K562 (cell line): ENCODE measurements around the gene DIAPH1. TPM values are rescaled to one million over a fixed set of nuclear protein-coding genes. Genes with fewer than 3 reads are reported as not detected.

ENCODE experiments used
- ATAC-seq: fragments of 200-7000 bp; cut with Tn5 transposase; 3 replicates; pipeline ENCODE4 v1.9.1; 2020; ENCODE audit warnings: moderate library complexity
- BruUV-seq: library from RNA; stranded (reverse); fragments of 400-500 nt; replicated peaks from 2 replicates; lab custom pipeline; 2021; lab: Mats Ljungman, UMichigan
- CTCF ChIA-PET: fragments of 300-600 bp; formaldehyde crosslinking; extraction: SDS; loops from one replicate; lab custom pipeline; 2021; ENCODE audit warnings: low intra/inter-chr PET ratio; lab: Yijun Ruan, JAX
- POLR2A ChIA-PET: fragments of 300-600, 350-650 bp; sonication (Branson Sonifier 250); formaldehyde crosslinking; extraction: SDS; loops from one replicate; lab custom pipeline; 2021; ENCODE audit warnings: antibody characterized with exemption, inconsistent platforms; lab: Yijun Ruan, JAX
- DNase-seq, 4 experiments: peaks; one replicate each; pipeline versions ENCODE4 v3.0.0 to v3.0.0-alpha.2; 2011 to 2018; ENCODE audit warnings: low spot score in 3 of 4, mixed read lengths in 3 of 4; ENCODE audit errors: extremely low read depth in 1 of 4
- FAIRE-seq: peaks from 2 replicates; lab custom pipeline; 2011; peaks lifted over from hg19 to GRCh38; lab: Jason Lieb, UNC
- H2AFZ ChIP-seq: 2 replicates; pipeline ENCODE4 v1.6.0; 2011; ENCODE audit warnings: low read depth, low read length, control low read depth, inconsistent platforms
- H3K27ac ChIP-seq: fragments of 200-600 bp; 3 replicates; pipeline ENCODE4 v1.8.0; 2011; ENCODE audit warnings: low read depth, mild to moderate bottlenecking, control low read depth, inconsistent platforms, low read length, moderate library complexity, mixed read lengths; ENCODE audit errors: extremely low read depth
- H3K27me3 ChIP-seq, 2 experiments: fragments of 300-600 bp in 1 of 2; 2 replicates in 1 of 2; 3 replicates in 1 of 2; pipeline versions ENCODE4 v1.6.0 to v1.8.0; 2011; ENCODE audit warnings: inconsistent platforms in 2 of 2, low read length in 2 of 2, mild to moderate bottlenecking in 1 of 2, mixed read lengths in 1 of 2, moderate library complexity in 1 of 2; ENCODE audit not compliant: control insufficient read depth in 2 of 2, insufficient read depth in 2 of 2
- H3K36me3 ChIP-seq: fragments of 300-600 bp; 3 replicates; pipeline ENCODE4 v1.8.0; 2011; ENCODE audit warnings: mild to moderate bottlenecking, low read length, inconsistent platforms; ENCODE audit not compliant: control insufficient read depth, insufficient read depth
- H3K4me1 ChIP-seq, 2 experiments: fragments of 200-600 bp in 1 of 2; replicated peaks in 1 of 2; 2 replicates in 1 of 2; 3 replicates in 1 of 2; pipeline versions ENCODE4 v1.5.1 to v1.8.0; 2011; ENCODE audit warnings: inconsistent platforms in 2 of 2, low read length in 2 of 2, mild to moderate bottlenecking in 1 of 2, mixed read lengths in 1 of 2, moderate library complexity in 1 of 2; ENCODE audit not compliant: control insufficient read depth in 2 of 2, insufficient read depth in 2 of 2
- H3K4me2 ChIP-seq: 2 replicates; pipeline ENCODE4 v1.6.1; 2011; ENCODE audit warnings: low read length, control low read depth, inconsistent platforms, mixed read lengths; ENCODE audit not compliant: insufficient read depth
- H3K4me3 ChIP-seq: fragments of 200-600 bp; sonication (generic), shearing (Covaris generic); 2 replicates; pipeline ENCODE4 v1.5.1; 2016; ENCODE audit warnings: control low read depth, inconsistent platforms
- H3K79me2 ChIP-seq: fragments of 200-600 bp; 3 replicates; pipeline ENCODE4 v1.8.0; 2011; ENCODE audit warnings: low read length, inconsistent platforms; ENCODE audit not compliant: control insufficient read depth, insufficient read depth
- H3K9ac ChIP-seq, 2 experiments: 2 replicates each; pipeline versions ENCODE4 v1.6.0 to v1.6.1; 2011; ENCODE audit warnings: low read depth in 2 of 2, low read length in 2 of 2, control low read depth in 1 of 2, inconsistent platforms in 1 of 2, mild to moderate bottlenecking in 1 of 2, mixed read lengths in 1 of 2; ENCODE audit not compliant: insufficient read depth in 1 of 2
- H3K9me1 ChIP-seq: one replicate; pipeline ENCODE4 v1.6.0; 2011; ENCODE audit warnings: inconsistent platforms, mild to moderate bottlenecking, low read length, moderate library complexity; ENCODE audit not compliant: control insufficient read depth, insufficient read depth
- H3K9me3 ChIP-seq: replicated peaks from 2 replicates; pipeline ENCODE4 v1.5.1; 2011; ENCODE audit warnings: low read depth, low read length, inconsistent platforms; ENCODE audit not compliant: control insufficient read depth, insufficient read depth
- H4K20me1 ChIP-seq: replicated peaks from 2 replicates; pipeline ENCODE4 v1.6.1; 2011; ENCODE audit warnings: low read length, inconsistent platforms, mixed read lengths; ENCODE audit not compliant: control insufficient read depth, insufficient read depth
- KAT7 ChIP-seq: sonication (generic); formaldehyde crosslinking; IDR thresholded peaks from 2 replicates; pipeline ENCODE4 v1.8.0; 2022; ENCODE audit warnings: missing genetic modification reagents, mild to moderate bottlenecking, borderline replicate concordance
- KLF10 ChIP-seq: fragments of 250-450 bp; sonication (Bioruptor Pico); IDR thresholded peaks from 2 replicates; pipeline ENCODE4 v1.6.1; 2021; ENCODE audit warnings: matching md5 sums
- NR2C1 ChIP-seq, 2 experiments: fragments of 450-650 bp; IDR thresholded peaks; 2 replicates each; pipeline ENCODE4 v1.6.1; 2017; ENCODE audit warnings: mild to moderate bottlenecking in 2 of 2, antibody characterized with exemption in 1 of 2, inconsistent platforms in 1 of 2, missing compliant biosample characterization in 1 of 2, missing genetic modification characterization in 1 of 2
- WGBS: fragments of 100-300 bp; shearing (Covaris generic); methylation state at CpG from one replicate; pipeline ENCODE4 v1.1.6; 2016; ENCODE audit warnings: low coverage, mixed read lengths; ENCODE audit not compliant: insufficient coverage; ENCODE audit errors: missing lambda C conversion rate; 5-methylcytosine and 5-hydroxymethylcytosine counted together
- in situ Hi-C: fragments of 300-500 bp; cut with MboI; formaldehyde crosslinking; loops from 4 replicates; pipeline ENCODE4 v1.15.0; 2018; ENCODE audit warnings: inconsistent platforms, mixed read lengths
- intact Hi-C: fragments of 100-400 bp; cut with micrococcal nuclease; formaldehyde crosslinking; loops from 2 replicates; pipeline ENCODE4 v1.14.2; 2022
- polyA plus RNA-seq, 8 experiments: library from polyadenylated mRNA; depleted of rRNA in 4 of 8; stranded (reverse) in 5 of 8; unstranded in 3 of 8; fragments of >200 nt; fragmentation: Nextera tagmentation in 2 of 8; fragmentation: Illumina TruSeq in 1 of 8; extraction: Ambion mirVana in 2 of 8; extraction: Trizol in 1 of 8; gene quantifications; 2 replicates each; pipeline versions ENCODE4 v1.2.1 to v1.2.3, GENCODE V29; 2011 to 2014; ENCODE audit warnings: inconsistent platforms in 1 of 8, missing spikeins in 1 of 8
- total RNA-seq, 7 experiments: library from RNA; depleted of rRNA in 6 of 7; stranded (reverse); fragments of >200 nt in 6 of 7; fragmentation: Illumina TruSeq in 2 of 7; extraction: Trizol in 2 of 7; gene quantifications; 2 replicates each; pipeline versions ENCODE4 v1.2.1 to v1.2.3, GENCODE V29; 2011 to 2021; ENCODE audit warnings: low replicate concordance in 1 of 7
- TF ChIP-seq, protein P1 (sequence below): fragments of 250-450 bp; sonication (Bioruptor Pico); IDR thresholded peaks from 2 replicates; pipeline ENCODE4 v1.5.0; 2021
- TF ChIP-seq, protein P2 (sequence below): sonication (generic); formaldehyde crosslinking; IDR thresholded peaks from 2 replicates; pipeline ENCODE4 v1.9.0; 2022; ENCODE audit warnings: mild to moderate bottlenecking, missing genetic modification reagents

DIAPH1 gene
- total and polyA plus RNA-seq, 9 of the 15 experiments (the other 6 are each of a cell fraction or from before 2014, with no cell fraction given) = 60.8 to 328 (median 97.8) TPM

DNA sequence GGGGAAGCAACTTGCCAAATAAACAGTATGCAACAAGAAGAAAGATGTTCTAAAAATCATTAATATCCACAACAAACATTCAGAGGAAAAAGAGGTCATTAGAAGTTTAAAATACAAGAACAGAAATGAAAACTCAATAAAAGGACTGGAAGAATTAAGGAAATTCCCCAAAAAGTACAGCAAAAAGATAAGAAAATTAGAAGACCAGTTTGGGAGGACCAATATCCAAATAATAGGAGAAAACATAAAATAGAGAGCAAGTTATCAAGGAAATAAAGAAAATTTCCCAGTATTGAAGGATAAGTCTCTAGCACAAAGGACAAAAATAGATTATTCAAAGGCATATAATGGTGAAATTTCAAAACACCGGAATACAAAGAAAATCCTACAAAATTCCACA lies 21.9 kb downstream of the DIAPH1 start:
- no TSS peak for BruUV-seq

More for the DNA sequence above, 21.9 kb downstream of the DIAPH1 start:
- H3K27me3 ChIP-seq = no peaks in the 10 kb centered on the region
- H3K9me3 ChIP-seq = no peaks in the 10 kb centered on the region
- peaks cover 62% of the 10 kb centered on the region for H3K36me3 ChIP-seq
- no peak overlapping the region for H2AFZ ChIP-seq
- no peak for DNase-seq
- peak overlapping the region; percentile 26; the same call in 1 of the 3 replicates for H3K27ac ChIP-seq
- CTCF ChIA-PET = interaction anchor here (1.2 kb wide), 1 partner anchor 23 kb away, joined by 3 read pairs; no protein-coding TSS in a partner anchor
- intact Hi-C loops = no loop called here
- H3K4me1 ChIP-seq = peaks cover 6 to 22% of the 10 kb centered on the region in 2 experiments; a peak in 3 of 5 replicates
- 0 out of 2 replicates have a peak, but pooled peaks cover 7% of the 10 kb centered on the region for H4K20me1 ChIP-seq
- H3K9me1 ChIP-seq = no peaks in the 10 kb centered on the region
- H3K79me2 ChIP-seq = peaks cover 97% of the 10 kb centered on the region
- no peak for FAIRE-seq
- in situ Hi-C loops = no loop called here
- no peak for ATAC-seq
- WGBS = 100% methylated on average over 1 of the region's 1 CpG
- TF ChIP-seq KAT7 (CRISPR knock-in tag) = no peak
- TF ChIP-seq, protein P1, sequence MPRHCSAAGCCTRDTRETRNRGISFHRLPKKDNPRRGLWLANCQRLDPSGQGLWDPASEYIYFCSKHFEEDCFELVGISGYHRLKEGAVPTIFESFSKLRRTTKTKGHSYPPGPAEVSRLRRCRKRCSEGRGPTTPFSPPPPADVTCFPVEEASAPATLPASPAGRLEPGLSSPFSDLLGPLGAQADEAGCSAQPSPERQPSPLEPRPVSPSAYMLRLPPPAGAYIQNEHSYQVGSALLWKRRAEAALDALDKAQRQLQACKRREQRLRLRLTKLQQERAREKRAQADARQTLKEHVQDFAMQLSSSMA = no peak
- TF ChIP-seq NR2C1 (IDR thresholded peaks at IDR 0.05) = no peak
- no peak for TF ChIP-seq NR2C1 (tag; IDR thresholded peaks at IDR 0.05)
- TF ChIP-seq, protein P2, sequence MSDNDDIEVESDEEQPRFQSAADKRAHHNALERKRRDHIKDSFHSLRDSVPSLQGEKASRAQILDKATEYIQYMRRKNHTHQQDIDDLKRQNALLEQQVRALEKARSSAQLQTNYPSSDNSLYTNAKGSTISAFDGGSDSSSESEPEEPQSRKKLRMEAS = no peak
- no peak for TF ChIP-seq KLF10 (CRISPR knock-in tag)
- POLR2A ChIA-PET = interaction anchor here (1.4 to 3.1 kb wide), 4 partner anchors 9 to 22 kb away, joined by 5 to 16 read pairs (median 10); partner anchors contain the start of gene DIAPH1
- H3K9ac ChIP-seq = no peak overlapping the region
- H3K4me3 ChIP-seq = no peak overlapping the region
- no peak overlapping the region for H3K4me2 ChIP-seq
